Stimulated activated CD8-positive, alpha-beta memory T cell treated with anti-CD3 and anti-CD28 coated beads, Interleukin-12 subunit alpha, Interleukin-12 subunit beta, amount 100 ng/mL, for 1 hour (primary cell): Measurements from ENCODE around the gene ZCCHC7.

ENCODE experiments used
- DNase-seq: peaks from one replicate; pipeline ENCODE4 v3.0.0-alpha.2; 2020; ENCODE audit warnings: low read depth

Gene ZCCHC7

GRCh38 chr9:37209431-37210386 lies 89.3 kb downstream of the ZCCHC7 start:
- DNase-seq, result no peak

- no peak for DNase-seq
Observed at GRCh38 chr9:37210737-37211523, 90.6 kb downstream of the ZCCHC7 start.

GRCh38 chr9:37212435-37212834 lies 92.1 kb downstream of the ZCCHC7 start:
- DNase-seq, result no peak

GRCh38 chr9:37215381-37215780 lies 95.0 kb downstream of the ZCCHC7 start:
- DNase-seq, result no peak

- DNase-seq, result no peak
Observed at GRCh38 chr9:37215830-37216229, 95.5 kb downstream of the ZCCHC7 start.

- DNase-seq, result no peak
Observed at GRCh38 chr9:37217161-37217560, 96.8 kb downstream of the ZCCHC7 start.

GRCh38 chr9:37218800-37219425 lies 98.5 kb downstream of the ZCCHC7 start:
- no peak for DNase-seq

- no peak for DNase-seq
Observed at GRCh38 chr9:37220971-37221370, 100.6 kb downstream of the ZCCHC7 start.

GRCh38 chr9:37221489-37222106 lies 101.2 kb downstream of the ZCCHC7 start:
- DNase-seq, result no peak

GRCh38 chr9:37229455-37229854 lies 109.1 kb downstream of the ZCCHC7 start:
- no peak for DNase-seq

- DNase-seq, result no peak
Observed at GRCh38 chr9:37229882-37230482, 109.6 kb downstream of the ZCCHC7 start.

GRCh38 chr9:37236822-37237221 lies 116.4 kb downstream of the ZCCHC7 start:
- DNase-seq, result no peak

GRCh38 chr9:37238122-37238521 lies 117.7 kb downstream of the ZCCHC7 start:
- no peak for DNase-seq

- DNase-seq, result no peak
Observed at GRCh38 chr9:37239224-37239859, 119.0 kb downstream of the ZCCHC7 start.

- no peak for DNase-seq
Observed at GRCh38 chr9:37239921-37240320, 119.5 kb downstream of the ZCCHC7 start.

GRCh38 chr9:37241340-37241739 lies 121.0 kb downstream of the ZCCHC7 start:
- no peak for DNase-seq

GRCh38 chr9:37242089-37242488 lies 121.7 kb downstream of the ZCCHC7 start:
- DNase-seq, result no peak

GRCh38 chr9:37243588-37244345 lies 123.4 kb downstream of the ZCCHC7 start:
- no peak for DNase-seq

- DNase-seq, result no peak
Observed at GRCh38 chr9:37246826-37247225, 126.5 kb downstream of the ZCCHC7 start.

- no peak for DNase-seq
Observed at GRCh38 chr9:37248651-37249163, 128.3 kb downstream of the ZCCHC7 start.
